Smooth muscle cell (in vitro differentiated cells): ENCODE results near the gene THAP10. TPM values are rescaled to one million over a fixed set of nuclear protein-coding genes. Genes with fewer than 3 reads are reported as not detected.

ENCODE experiments used
- DNase-seq: peaks from one replicate; lab custom pipeline; 2025; ENCODE audit not compliant: unreplicated experiment; lab: John Stamatoyannopoulos, UW
- H2AFZ ChIP-seq: fragments of 200-600 bp; sonication (generic); 2 replicates; pipeline ENCODE4 v1.6.0; 2016; ENCODE audit warnings: antibody characterized with exemption, low read depth, mild to moderate bottlenecking
- H3F3A ChIP-seq: fragments of 200-600 bp; sonication (generic); 2 replicates; pipeline ENCODE4 v1.6.0; 2017; ENCODE audit warnings: antibody characterized with exemption, low read depth
- H3K27ac ChIP-seq: fragments of 200-600 bp; sonication (generic); 2 replicates; pipeline ENCODE4 v1.5.1; 2016; ENCODE audit warnings: low read depth, mild to moderate bottlenecking
- H3K27me3 ChIP-seq: fragments of 200-600 bp; sonication (generic); 2 replicates; pipeline ENCODE4 v1.6.1; 2016; ENCODE audit warnings: low read depth, mild to moderate bottlenecking
- H3K36me3 ChIP-seq: fragments of 200-600 bp; sonication (generic); 2 replicates; pipeline ENCODE4 v1.5.1; 2016; ENCODE audit warnings: low read depth
- H3K4me1 ChIP-seq: fragments of 200-600 bp; sonication (generic); 2 replicates; pipeline ENCODE4 v1.5.1; 2016; ENCODE audit warnings: low read depth
- H3K4me2 ChIP-seq: fragments of 200-600 bp; sonication (generic); 2 replicates; pipeline ENCODE4 v1.6.0; 2016; ENCODE audit warnings: mild to moderate bottlenecking
- H3K4me3 ChIP-seq: fragments of 200-600 bp; sonication (generic); 2 replicates; pipeline ENCODE4 v1.5.1; 2016; ENCODE audit warnings: mild to moderate bottlenecking
- H3K79me2 ChIP-seq: fragments of 200-600 bp; sonication (generic); 2 replicates; pipeline ENCODE4 v1.6.0; 2016; ENCODE audit warnings: low read depth, mild to moderate bottlenecking
- H3K9ac ChIP-seq: fragments of 200-600 bp; sonication (generic); 2 replicates; pipeline ENCODE4 v1.6.0; 2016; ENCODE audit warnings: low read depth
- H3K9me3 ChIP-seq: fragments of 200-600 bp; sonication (generic); replicated peaks from 2 replicates; pipeline ENCODE4 v1.5.1; 2016; ENCODE audit warnings: low read depth
- H4K20me1 ChIP-seq: fragments of 200-600 bp; sonication (generic); 2 replicates; pipeline ENCODE4 v1.6.0; 2016; ENCODE audit warnings: low read depth
- WGBS: methylation state at CpG from one replicate; pipeline ENCODE4 v1.1.7; 2016; ENCODE audit warnings: low lambda C conversion rate; 5-methylcytosine and 5-hydroxymethylcytosine counted together
- polyA plus RNA-seq: library from polyadenylated mRNA; unstranded; fragments of >200 nt; fragmentation: Nextera tagmentation; extraction: Ambion mirVana; gene quantifications from 2 replicates; pipeline ENCODE4 v1.2.1, GENCODE V29; 2016
- total RNA-seq: library from RNA; depleted of rRNA; stranded (reverse); fragments of >200 nt; gene quantifications from 2 replicates; pipeline ENCODE4 v1.2.3, GENCODE V29; 2014
- TF ChIP-seq, protein P1 (sequence below): fragments of 200-600 bp; sonication (generic); IDR thresholded peaks from 2 replicates; pipeline ENCODE4 v1.5.1; 2017; ENCODE audit warnings: borderline replicate concordance, mild to moderate bottlenecking, antibody characterized with exemption; ENCODE audit not compliant: insufficient read depth, poor library complexity, severe bottlenecking

THAP10 gene
- total and polyA plus RNA-seq, 2 experiments from 2014 or later: 2.0 to 2.1 TPM

GRCh38 chr15:70907784-70908471 is 15.7 kb upstream of the THAP10 start:
- Histone ChIP-seq H3F3A (no peaks in the 10 kb centered on the region), H3K4me2 (no peak overlapping the region), H3K27me3 (no peaks in the 10 kb centered on the region), H3K4me3 (no peak overlapping the region), H4K20me1 (no peaks in the 10 kb centered on the region), H3K9me3 (no peaks in the 10 kb centered on the region), H3K9ac (no peak overlapping the region), H3K4me1 (no peaks in the 10 kb centered on the region), H2AFZ (no peak overlapping the region), H3K36me3 (peaks cover 16% of the 10 kb centered on the region), H3K79me2 (no peaks in the 10 kb centered on the region), H3K27ac (no peak overlapping the region)
- 96% methylated on average over 5 of the region's 5 CpGs for WGBS
- TF ChIP-seq, protein P1, sequence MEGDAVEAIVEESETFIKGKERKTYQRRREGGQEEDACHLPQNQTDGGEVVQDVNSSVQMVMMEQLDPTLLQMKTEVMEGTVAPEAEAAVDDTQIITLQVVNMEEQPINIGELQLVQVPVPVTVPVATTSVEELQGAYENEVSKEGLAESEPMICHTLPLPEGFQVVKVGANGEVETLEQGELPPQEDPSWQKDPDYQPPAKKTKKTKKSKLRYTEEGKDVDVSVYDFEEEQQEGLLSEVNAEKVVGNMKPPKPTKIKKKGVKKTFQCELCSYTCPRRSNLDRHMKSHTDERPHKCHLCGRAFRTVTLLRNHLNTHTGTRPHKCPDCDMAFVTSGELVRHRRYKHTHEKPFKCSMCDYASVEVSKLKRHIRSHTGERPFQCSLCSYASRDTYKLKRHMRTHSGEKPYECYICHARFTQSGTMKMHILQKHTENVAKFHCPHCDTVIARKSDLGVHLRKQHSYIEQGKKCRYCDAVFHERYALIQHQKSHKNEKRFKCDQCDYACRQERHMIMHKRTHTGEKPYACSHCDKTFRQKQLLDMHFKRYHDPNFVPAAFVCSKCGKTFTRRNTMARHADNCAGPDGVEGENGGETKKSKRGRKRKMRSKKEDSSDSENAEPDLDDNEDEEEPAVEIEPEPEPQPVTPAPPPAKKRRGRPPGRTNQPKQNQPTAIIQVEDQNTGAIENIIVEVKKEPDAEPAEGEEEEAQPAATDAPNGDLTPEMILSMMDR: peak; percentile 23
- no peak for DNase-seq

DNA sequence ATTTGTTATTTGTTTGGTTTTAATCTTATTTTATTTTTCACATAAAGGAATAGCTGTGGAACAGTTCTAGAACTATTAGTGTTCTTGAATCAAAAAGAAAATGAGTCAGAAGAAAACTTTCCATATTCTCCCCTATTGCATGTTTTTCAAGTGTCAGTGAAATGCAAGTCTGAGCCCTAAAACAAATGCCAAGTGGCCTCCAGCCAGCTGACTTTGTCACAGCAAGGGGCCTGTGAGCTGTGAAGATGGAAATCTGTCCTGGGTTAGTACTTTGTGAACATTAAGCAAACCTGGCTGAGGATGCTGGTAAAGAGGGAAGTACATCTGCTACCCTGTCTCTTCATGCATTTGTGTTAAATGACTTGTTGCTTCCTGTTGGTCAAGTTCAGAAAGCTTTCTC is 14.6 kb upstream of the THAP10 start:
- Histone ChIP-seq H2AFZ (no peak overlapping the region), H3K36me3 (peaks cover 16% of the 10 kb centered on the region), H3K79me2 (no peaks in the 10 kb centered on the region), H3K4me1 (no peaks in the 10 kb centered on the region), H3F3A (peaks cover 2% of the 10 kb centered on the region), H3K4me2 (no peak overlapping the region), H3K4me3 (no peak overlapping the region), H4K20me1 (no peaks in the 10 kb centered on the region), H3K9me3 (no peaks in the 10 kb centered on the region), H3K27ac (no peak overlapping the region), H3K9ac (no peak overlapping the region), H3K27me3 (no peaks in the 10 kb centered on the region)
- TF ChIP-seq, protein P1: no peak
- no peak for DNase-seq

- peak overlapping the region; percentile 75 for H3K27ac ChIP-seq
- no peak for DNase-seq
- no peaks in the 10 kb centered on the region for H4K20me1 ChIP-seq
- TF ChIP-seq, protein P1: no peak
- H3F3A ChIP-seq: peaks cover 6% of the 10 kb centered on the region
- no peaks in the 10 kb centered on the region for H3K4me1 ChIP-seq
- H3K4me3 ChIP-seq: no peak overlapping the region
- no peaks in the 10 kb centered on the region for H3K9me3 ChIP-seq
- no peaks in the 10 kb centered on the region for H3K79me2 ChIP-seq
- peak overlapping the region; percentile 37 for H2AFZ ChIP-seq
- WGBS: 9% methylated on average over 1 of the region's 1 CpG
- no peaks in the 10 kb centered on the region for H3K27me3 ChIP-seq
- H3K9ac ChIP-seq: peak overlapping the region; percentile 15
- H3K4me2 ChIP-seq: peak overlapping the region; percentile 38
- peaks cover 3% of the 10 kb centered on the region for H3K36me3 ChIP-seq
Measured at GRCh38 chr15:70902107-70902506, 9.9 kb upstream of the THAP10 start.
